COR-L47 (cell line): Measurements from ENCODE around the gene MTOR.
"Not testable (repeated sequence)": the region's sequence is repeated elsewhere in the genome, so short reads cannot be mapped to it uniquely, and the experiment has no call there.

ENCODE experiments used
- DNase-seq: peaks from one replicate; lab custom pipeline; 2025; lab: John Stamatoyannopoulos, UW

The MTOR gene

GRCh38 chr1:11180342-11180744 lies 82.0 kb downstream of the MTOR start:
- DNase-seq: no peak

- DNase-seq: not testable (repeated sequence)
These were observed 82.6 kb downstream of the MTOR start for GRCh38 chr1:11179749-11180148.

GRCh38 chr1:11179125-11179524 lies 83.2 kb downstream of the MTOR start:
- DNase-seq: no peak

GRCh38 chr1:11178021-11179015 lies 84.0 kb downstream of the MTOR start:
- peak; percentile 78 for DNase-seq

- DNase-seq: no peak
These were observed 86.2 kb downstream of the MTOR start for GRCh38 chr1:11176081-11176706.

GRCh38 chr1:11175461-11175860 lies 86.9 kb downstream of the MTOR start:
- no peak for DNase-seq

- no peak for DNase-seq
These were observed 87.9 kb downstream of the MTOR start for GRCh38 chr1:11174261-11174942.

GRCh38 chr1:11170102-11170501 lies 92.2 kb downstream of the MTOR start:
- DNase-seq: no peak

GRCh38 chr1:11169202-11169601 lies 93.1 kb downstream of the MTOR start:
- no peak for DNase-seq

- no peak for DNase-seq
These were observed 93.6 kb downstream of the MTOR start for GRCh38 chr1:11168731-11169130.

GRCh38 chr1:11166744-11167143 lies 95.6 kb downstream of the MTOR start:
- not testable (repeated sequence) for DNase-seq

- not testable (repeated sequence) for DNase-seq
These were observed 99.6 kb downstream of the MTOR start for GRCh38 chr1:11162752-11163151.

GRCh38 chr1:11158720-11159321 lies 103.5 kb downstream of the MTOR start:
- DNase-seq: no peak

- no peak for DNase-seq
These were observed 104.1 kb downstream of the MTOR start for GRCh38 chr1:11158291-11158690.

- DNase-seq: no peak
These were observed 104.5 kb downstream of the MTOR start for GRCh38 chr1:11157867-11158266.

GRCh38 chr1:11157394-11157793 lies 105.0 kb downstream of the MTOR start:
- no peak for DNase-seq

GRCh38 chr1:11156963-11157362 lies 105.4 kb downstream of the MTOR start:
- DNase-seq: no peak

GRCh38 chr1:11156441-11156840 lies 105.9 kb downstream of the MTOR start:
- no peak for DNase-seq

- no peak for DNase-seq
These were observed 109.2 kb downstream of the MTOR start for GRCh38 chr1:11153184-11153583.

- no peak for DNase-seq
These were observed 109.6 kb downstream of the MTOR start for GRCh38 chr1:11152755-11153154.

- DNase-seq: no peak
These were observed 110.3 kb downstream of the MTOR start for GRCh38 chr1:11151826-11152612.
